ENCODE results near the gene EHD3. TPM values are rescaled to one million over a fixed set of nuclear protein-coding genes. Genes with fewer than 3 reads are reported as not detected.

Gene EHD3
- total and polyA plus RNA-seq, 2 of the 4 experiments (the other 2 are of a cell fraction) = 29.1 to 39.8 TPM

DNA sequence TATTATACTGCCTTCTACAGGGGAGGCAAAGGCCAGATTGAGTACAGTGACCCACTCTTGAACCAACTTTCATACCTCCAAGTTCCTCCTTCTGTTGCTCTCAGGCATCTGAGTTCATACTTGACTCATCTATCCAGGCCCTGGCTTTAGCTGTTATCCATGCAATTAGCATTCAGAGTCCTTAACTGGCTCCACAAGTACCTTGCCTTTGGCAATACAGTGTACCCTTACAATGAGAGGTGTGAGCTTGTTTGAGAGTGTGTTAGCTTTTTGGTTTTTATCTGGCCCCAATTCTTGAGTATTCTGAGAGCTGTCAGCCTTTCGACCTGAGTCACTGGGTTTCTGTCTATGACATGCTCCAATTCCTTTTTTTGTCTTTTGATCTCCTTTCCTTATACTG lies 60.2 kb downstream of the EHD3 start:
- Histone ChIP-seq H3K4me1 (ENCODE audit: control insufficient read depth, insufficient read depth, low read length) (peaks cover 18% of the 10 kb centered on the region), H2BK120ac (ENCODE audit: low read depth, low read length) (no peak overlapping the region), H2AK5ac (ENCODE audit: low read depth, low read length) (no peak overlapping the region), H3K27me3 (ENCODE audit: control insufficient read depth, insufficient read depth, low read length) (no peaks in the 10 kb centered on the region), H3K14ac (replicated peaks; ENCODE audit: low read depth, low read length) (no peak overlapping the region), H2AFZ (replicated peaks; ENCODE audit: low read length, poor library complexity) (no peak overlapping the region), H3K4me3 (ENCODE audit: insufficient read depth, low read depth, low read length) (no peak overlapping the region), H4K5ac (ENCODE audit: low read depth, low read length) (no peak overlapping the region), H3K18ac (ENCODE audit: low read depth, low read length) (no peak overlapping the region), H3K56ac (ENCODE audit: extremely low read depth, insufficient read depth, low read length) (no peak overlapping the region), H2AK9ac (replicated peaks; ENCODE audit: low read depth, low read length, poor library complexity) (no peak overlapping the region), H2BK20ac (ENCODE audit: low read depth, low read length) (no peak overlapping the region; the same call in 1 of the 2 replicates), H3K9me1 (ENCODE audit: insufficient read depth, low read length) (0 out of 2 replicates have a peak, but pooled peaks cover 2% of the 10 kb centered on the region), H3K27ac (ENCODE audit: insufficient read depth, low read length) (no peak overlapping the region), H4K8ac (ENCODE audit: low read depth in 2 of 2, low read length in 2 of 2) (no peak overlapping the region), H3K9ac (ENCODE audit: low read depth, low read length) (no peak overlapping the region), H3K23ac (ENCODE audit: low read depth, low read length) (no peak overlapping the region), H4K91ac (ENCODE audit: insufficient read depth, low read depth, low read length) (no peak overlapping the region), H4K20me1 (ENCODE audit: insufficient read depth, low read length) (no peaks in the 10 kb centered on the region), H3K36me3 (ENCODE audit: control insufficient read depth, insufficient read depth, low read length) (no peaks in the 10 kb centered on the region), H3K4ac (ENCODE audit: low read depth, low read length) (no peak overlapping the region), H3K79me1 (ENCODE audit: low read depth in 1 of 2, low read length in 2 of 2) (no peaks in the 10 kb centered on the region), H2BK15ac (ENCODE audit: low read depth, low read length) (no peak overlapping the region), H3K9me3 (ENCODE audit: control insufficient read depth, insufficient read depth, low read length) (no peaks in the 10 kb centered on the region), H2BK5ac (ENCODE audit: low read depth, low read length, poor library complexity, severe bottlenecking) (no peak overlapping the region), H3K4me2 (ENCODE audit: low read depth, low read length) (no peak overlapping the region)
- DNase-seq = no peak
- no peak for ATAC-seq (ENCODE audit: low read depth)
- no peak for TF ChIP-seq SMC3 (IDR thresholded peaks at IDR 0.05; ENCODE audit: low read depth, low read length)
- TF ChIP-seq RAD21 (IDR thresholded peaks at IDR 0.05; ENCODE audit: low read length) = no peak
- no peak for TF ChIP-seq BHLHE40 (IDR thresholded peaks at IDR 0.05; ENCODE audit: low read depth, low read length)
- TF ChIP-seq CHD1 (IDR thresholded peaks at IDR 0.05; ENCODE audit: low read depth, low read length) = no peak
- no peak for TF ChIP-seq RCOR1 (IDR thresholded peaks at IDR 0.05; ENCODE audit: insufficient replicate concordance, low read length)
- TF ChIP-seq, protein P1, sequence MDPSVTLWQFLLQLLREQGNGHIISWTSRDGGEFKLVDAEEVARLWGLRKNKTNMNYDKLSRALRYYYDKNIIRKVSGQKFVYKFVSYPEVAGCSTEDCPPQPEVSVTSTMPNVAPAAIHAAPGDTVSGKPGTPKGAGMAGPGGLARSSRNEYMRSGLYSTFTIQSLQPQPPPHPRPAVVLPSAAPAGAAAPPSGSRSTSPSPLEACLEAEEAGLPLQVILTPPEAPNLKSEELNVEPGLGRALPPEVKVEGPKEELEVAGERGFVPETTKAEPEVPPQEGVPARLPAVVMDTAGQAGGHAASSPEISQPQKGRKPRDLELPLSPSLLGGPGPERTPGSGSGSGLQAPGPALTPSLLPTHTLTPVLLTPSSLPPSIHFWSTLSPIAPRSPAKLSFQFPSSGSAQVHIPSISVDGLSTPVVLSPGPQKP (IDR thresholded peaks at IDR 0.05; ENCODE audit: borderline replicate concordance, low read depth, low read length) = no peak
- TF ChIP-seq RFX5 (IDR thresholded peaks at IDR 0.05; ENCODE audit: low read depth, low read length) = no peak
- no peak for TF ChIP-seq FOS (IDR thresholded peaks at IDR 0.05; ENCODE audit: low read depth, low read length)
- TF ChIP-seq MXI1 (IDR thresholded peaks at IDR 0.05; ENCODE audit: borderline replicate concordance, low read depth, low read length) = no peak
- TF ChIP-seq NFE2L2 (IDR thresholded peaks at IDR 0.05; ENCODE audit: low read depth, low read length) = no peak
- TF ChIP-seq CEBPB (IDR thresholded peaks at IDR 0.05; ENCODE audit: low read depth, low read length) = no peak
- TF ChIP-seq, protein P2, sequence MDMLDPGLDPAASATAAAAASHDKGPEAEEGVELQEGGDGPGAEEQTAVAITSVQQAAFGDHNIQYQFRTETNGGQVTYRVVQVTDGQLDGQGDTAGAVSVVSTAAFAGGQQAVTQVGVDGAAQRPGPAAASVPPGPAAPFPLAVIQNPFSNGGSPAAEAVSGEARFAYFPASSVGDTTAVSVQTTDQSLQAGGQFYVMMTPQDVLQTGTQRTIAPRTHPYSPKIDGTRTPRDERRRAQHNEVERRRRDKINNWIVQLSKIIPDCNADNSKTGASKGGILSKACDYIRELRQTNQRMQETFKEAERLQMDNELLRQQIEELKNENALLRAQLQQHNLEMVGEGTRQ (IDR thresholded peaks at IDR 0.05; ENCODE audit: low read depth, low read length) = no peak
- no peak for TF ChIP-seq MAFK (IDR thresholded peaks at IDR 0.05; ENCODE audit: low read depth, low read length)
- TF ChIP-seq, protein P3, sequence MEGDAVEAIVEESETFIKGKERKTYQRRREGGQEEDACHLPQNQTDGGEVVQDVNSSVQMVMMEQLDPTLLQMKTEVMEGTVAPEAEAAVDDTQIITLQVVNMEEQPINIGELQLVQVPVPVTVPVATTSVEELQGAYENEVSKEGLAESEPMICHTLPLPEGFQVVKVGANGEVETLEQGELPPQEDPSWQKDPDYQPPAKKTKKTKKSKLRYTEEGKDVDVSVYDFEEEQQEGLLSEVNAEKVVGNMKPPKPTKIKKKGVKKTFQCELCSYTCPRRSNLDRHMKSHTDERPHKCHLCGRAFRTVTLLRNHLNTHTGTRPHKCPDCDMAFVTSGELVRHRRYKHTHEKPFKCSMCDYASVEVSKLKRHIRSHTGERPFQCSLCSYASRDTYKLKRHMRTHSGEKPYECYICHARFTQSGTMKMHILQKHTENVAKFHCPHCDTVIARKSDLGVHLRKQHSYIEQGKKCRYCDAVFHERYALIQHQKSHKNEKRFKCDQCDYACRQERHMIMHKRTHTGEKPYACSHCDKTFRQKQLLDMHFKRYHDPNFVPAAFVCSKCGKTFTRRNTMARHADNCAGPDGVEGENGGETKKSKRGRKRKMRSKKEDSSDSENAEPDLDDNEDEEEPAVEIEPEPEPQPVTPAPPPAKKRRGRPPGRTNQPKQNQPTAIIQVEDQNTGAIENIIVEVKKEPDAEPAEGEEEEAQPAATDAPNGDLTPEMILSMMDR (conservative IDR thresholded peaks at IDR 0.05; ENCODE audit: low read depth, low read length) = no peak
- no peak for TF ChIP-seq POLR2A (IDR thresholded peaks at IDR 0.05; ENCODE audit: low read depth, low read length)
- ChIA-PET POLR2A (ENCODE audit: unreplicated experiment) (no interaction called here), CTCF (interaction anchor here (1.3 kb wide), 1 partner anchor 60 kb away, joined by 3 read pairs; the partner anchor contains the start of gene EHD3)
- dilution Hi-C loops (cut with HindIII; ENCODE audit: low sequenced_read_pairs, unreplicated experiment) = no loop called here
- BruUV-seq (replicated peaks) = no TSS peak
- WGBS, 2 experiments (ENCODE audit: extremely low coverage in 2 of 2, insufficient read length in 1 of 2) = no CpG with 5 or more reads among the region's 1 CpG
- in situ Hi-C loops (cut with MboI; ENCODE audit: low sequenced_read_pairs) = no loop called here
- intact Hi-C loops (cut with micrococcal nuclease) = no loop called here
